Kidney epithelial cell (primary cell): ENCODE results near the gene WNT9B. TPM values are rescaled to one million over a fixed set of nuclear protein-coding genes. Genes with fewer than 3 reads are reported as not detected.

Experiments used
- DNase-seq: peaks from one replicate; pipeline ENCODE4 v3.0.0-alpha.2; 2010; ENCODE audit warnings: low read depth
- H3K27me3 ChIP-seq: 2 replicates; pipeline ENCODE4 v1.6.0; 2011; ENCODE audit warnings: low read length; ENCODE audit not compliant: control insufficient read depth, insufficient read depth
- H3K36me3 ChIP-seq: 2 replicates; pipeline ENCODE4 v1.5.1; 2011; ENCODE audit warnings: low read length; ENCODE audit not compliant: control insufficient read depth, insufficient read depth
- H3K4me3 ChIP-seq: 2 replicates; pipeline ENCODE4 v1.5.1; 2011; ENCODE audit warnings: low read depth, mild to moderate bottlenecking, control low read depth, low read length
- CTCF ChIP-seq: IDR thresholded peaks from 2 replicates; pipeline ENCODE4 v1.5.1; 2011; ENCODE audit warnings: mild to moderate bottlenecking, moderate library complexity, low read length, control low read depth, inconsistent platforms; ENCODE audit not compliant: insufficient read depth, poor library complexity, severe bottlenecking
- total RNA-seq: library from RNA; depleted of rRNA; stranded (reverse); fragments of >200 nt; gene quantifications from 2 replicates; pipeline ENCODE4 v1.2.3, GENCODE V29; 2015

The WNT9B gene
- total RNA-seq, 1 donor from 2014 or later: not detected

- no peak overlapping the region for H3K4me3 ChIP-seq
- H3K27me3 ChIP-seq: peaks cover 17% of the 10 kb centered on the region
- H3K36me3 ChIP-seq: no peaks in the 10 kb centered on the region
- no peak for TF ChIP-seq CTCF
- DNase-seq: no peak
These were observed 24.1 kb upstream of the WNT9B start for GRCh38 chr17:46827274-46827673.

- no peak overlapping the region for H3K4me3 ChIP-seq
- no peak for TF ChIP-seq CTCF
- DNase-seq: no peak
- H3K27me3 ChIP-seq: peaks cover 10% of the 10 kb centered on the region
- H3K36me3 ChIP-seq: no peaks in the 10 kb centered on the region
These were observed 19.6 kb upstream of the WNT9B start for GRCh38 chr17:46831573-46832330.

- no peaks in the 10 kb centered on the region for H3K36me3 ChIP-seq
- TF ChIP-seq CTCF: no peak
- peaks cover 10% of the 10 kb centered on the region for H3K27me3 ChIP-seq
- no peak for DNase-seq
- H3K4me3 ChIP-seq: no peak overlapping the region
These were observed 19.0 kb upstream of the WNT9B start for GRCh38 chr17:46832331-46832821.

- H3K4me3 ChIP-seq: no peak overlapping the region
- no peaks in the 10 kb centered on the region for H3K36me3 ChIP-seq
- peaks cover 12% of the 10 kb centered on the region for H3K27me3 ChIP-seq
- TF ChIP-seq CTCF: no peak
- DNase-seq: peak; percentile 45
These were observed 18.2 kb upstream of the WNT9B start for GRCh38 chr17:46832945-46833839.

- no peak for TF ChIP-seq CTCF
- no peak for DNase-seq
- no peaks in the 10 kb centered on the region for H3K36me3 ChIP-seq
- no peak overlapping the region for H3K4me3 ChIP-seq
- H3K27me3 ChIP-seq: peaks cover 12% of the 10 kb centered on the region
These were observed 17.6 kb upstream of the WNT9B start for GRCh38 chr17:46833840-46834208.
